ENCODE results near the gene PPP2R2D.

PPP2R2D gene

DNA sequence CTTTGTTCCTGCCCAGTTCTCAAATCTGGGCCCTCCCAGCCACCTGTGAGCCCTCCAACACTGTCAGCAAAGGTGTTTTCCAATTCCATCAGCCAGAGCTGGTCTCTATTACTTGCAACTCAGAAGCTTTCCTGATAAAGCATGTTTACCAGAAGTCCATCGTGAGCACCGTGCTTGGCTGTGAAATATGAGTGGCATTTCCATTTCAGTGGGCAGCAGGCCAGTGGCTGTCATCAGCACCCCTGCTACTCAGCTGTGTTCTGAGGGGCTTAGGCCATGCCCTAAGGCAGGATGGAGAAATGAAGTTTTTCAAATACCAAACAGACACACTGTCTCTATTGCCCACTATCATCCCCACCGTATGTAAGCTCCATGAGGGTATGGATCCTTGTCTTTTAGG is 93.6 kb downstream of the PPP2R2D start:
- DNase-seq (ENCODE audit: low read depth in 2 of 3, low spot score in 2 of 3): no peak

DNA sequence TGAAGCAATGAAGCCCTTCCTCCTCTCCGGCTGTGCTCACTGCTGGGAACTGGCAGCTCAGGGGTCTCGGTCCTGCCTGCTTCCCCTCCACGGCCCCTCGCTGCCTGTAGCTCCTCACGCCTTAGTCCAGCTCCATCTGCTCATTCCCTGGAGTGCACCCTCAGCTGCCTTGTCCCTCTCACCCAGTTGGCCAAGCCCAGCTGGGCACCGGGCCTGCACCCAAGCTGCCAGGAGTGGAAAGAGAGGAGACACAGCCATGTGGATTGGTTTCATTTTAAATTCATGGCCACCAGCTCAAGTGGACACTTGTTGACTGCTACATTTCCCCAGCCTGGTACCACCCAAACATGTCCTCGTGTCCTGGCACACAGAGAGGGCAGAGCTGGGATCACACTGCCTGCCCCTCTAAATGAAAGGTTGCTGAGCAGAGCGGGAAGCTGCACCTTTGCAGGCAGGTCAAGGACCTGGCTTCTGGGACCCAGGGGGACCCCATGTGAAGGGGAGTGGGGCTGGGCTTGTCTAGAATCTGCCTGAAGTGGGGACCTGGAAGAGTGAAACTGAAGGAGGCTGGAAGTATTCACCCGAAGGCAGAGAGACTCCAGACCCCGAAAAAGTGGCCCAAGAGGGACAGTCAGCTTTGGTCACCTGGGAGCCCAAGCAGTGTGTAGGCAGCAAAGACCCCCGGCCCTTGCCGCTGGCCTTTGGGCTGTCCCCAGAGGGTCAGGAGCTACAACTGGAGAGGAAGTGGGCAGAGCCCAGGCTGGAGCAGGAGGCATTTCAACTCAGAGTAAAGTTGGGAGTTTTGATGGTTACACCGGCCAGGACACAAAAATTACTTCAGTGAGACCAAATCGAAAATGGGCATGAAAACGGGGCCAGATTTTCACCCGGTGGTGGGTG is 95.9 kb downstream of the PPP2R2D start:
- no peak for DNase-seq (ENCODE audit: low read depth in 2 of 3, low spot score in 2 of 3)

DNA sequence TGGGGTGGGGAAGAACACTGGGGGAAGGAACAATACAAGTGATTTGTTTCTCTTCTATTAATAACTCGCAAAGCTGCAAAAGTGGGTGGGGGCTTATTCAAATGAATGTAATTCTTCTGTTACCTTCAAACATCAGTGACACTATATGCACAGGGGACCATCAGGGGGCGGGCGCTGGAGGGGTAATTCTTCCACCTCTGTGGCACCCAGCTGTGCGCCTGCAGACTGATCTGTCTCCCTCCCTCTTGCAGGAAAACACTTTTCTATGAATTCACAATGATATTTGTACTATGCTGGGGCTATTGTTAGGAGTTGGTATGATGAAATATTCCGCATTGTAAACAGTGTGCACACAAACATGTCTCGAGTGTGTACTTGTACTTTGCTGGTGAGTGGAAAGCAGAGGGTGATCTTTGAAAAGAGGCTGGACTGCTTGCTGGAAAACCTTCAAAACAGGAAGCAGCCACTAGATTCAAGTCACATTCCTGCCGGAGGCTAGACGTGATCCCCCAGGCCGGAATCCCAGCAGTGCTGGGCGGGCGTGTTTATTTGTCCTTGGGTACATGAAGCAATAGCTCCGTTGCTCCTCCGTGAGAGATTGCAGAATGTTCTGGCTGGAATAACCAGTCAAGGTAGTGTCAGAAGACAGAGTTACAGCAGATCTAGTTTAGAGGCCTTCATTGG is 96.7 kb downstream of the PPP2R2D start:
- DNase-seq (ENCODE audit: low read depth in 2 of 3, low spot score in 2 of 3): no peak

DNA sequence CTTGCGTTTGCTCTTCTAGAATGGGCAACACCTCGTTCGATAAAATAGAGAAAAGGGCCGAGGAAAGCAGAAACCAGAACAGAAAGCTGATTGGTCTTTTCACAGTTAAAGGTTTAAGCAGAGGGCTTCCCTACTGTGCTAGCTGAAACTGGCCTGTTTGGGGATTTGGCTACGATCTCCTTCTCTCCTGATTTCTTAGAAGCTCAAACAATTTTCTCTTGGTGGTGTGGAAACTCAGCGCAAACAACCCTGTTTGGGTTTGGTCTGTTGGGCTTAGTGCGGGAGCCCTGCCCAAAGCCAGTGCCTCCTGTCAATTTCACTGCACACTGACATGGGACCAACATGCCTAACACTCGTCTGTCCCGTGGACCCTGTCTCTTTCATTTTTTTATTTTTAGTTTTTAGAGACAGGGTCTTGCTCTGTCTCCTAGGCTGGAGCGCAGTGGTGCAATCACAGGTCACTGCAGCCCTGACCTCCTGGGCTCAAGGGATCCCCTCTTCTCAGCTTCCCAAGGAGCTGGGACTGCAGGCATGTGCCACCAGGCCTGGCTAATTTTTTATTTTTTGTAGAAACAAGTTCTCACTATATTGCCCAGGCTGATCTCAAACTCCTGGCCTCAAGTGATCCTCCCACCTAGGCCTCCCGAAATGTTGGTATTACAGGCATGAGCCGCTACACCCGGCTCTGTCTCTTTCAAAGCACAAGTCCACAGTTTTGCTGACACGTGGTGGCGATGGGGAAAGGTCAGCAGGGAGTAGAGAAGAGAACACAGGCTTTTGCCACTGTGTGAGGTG is 97.4 kb downstream of the PPP2R2D start:
- no peak for DNase-seq (ENCODE audit: low read depth in 2 of 3, low spot score in 2 of 3)

DNA sequence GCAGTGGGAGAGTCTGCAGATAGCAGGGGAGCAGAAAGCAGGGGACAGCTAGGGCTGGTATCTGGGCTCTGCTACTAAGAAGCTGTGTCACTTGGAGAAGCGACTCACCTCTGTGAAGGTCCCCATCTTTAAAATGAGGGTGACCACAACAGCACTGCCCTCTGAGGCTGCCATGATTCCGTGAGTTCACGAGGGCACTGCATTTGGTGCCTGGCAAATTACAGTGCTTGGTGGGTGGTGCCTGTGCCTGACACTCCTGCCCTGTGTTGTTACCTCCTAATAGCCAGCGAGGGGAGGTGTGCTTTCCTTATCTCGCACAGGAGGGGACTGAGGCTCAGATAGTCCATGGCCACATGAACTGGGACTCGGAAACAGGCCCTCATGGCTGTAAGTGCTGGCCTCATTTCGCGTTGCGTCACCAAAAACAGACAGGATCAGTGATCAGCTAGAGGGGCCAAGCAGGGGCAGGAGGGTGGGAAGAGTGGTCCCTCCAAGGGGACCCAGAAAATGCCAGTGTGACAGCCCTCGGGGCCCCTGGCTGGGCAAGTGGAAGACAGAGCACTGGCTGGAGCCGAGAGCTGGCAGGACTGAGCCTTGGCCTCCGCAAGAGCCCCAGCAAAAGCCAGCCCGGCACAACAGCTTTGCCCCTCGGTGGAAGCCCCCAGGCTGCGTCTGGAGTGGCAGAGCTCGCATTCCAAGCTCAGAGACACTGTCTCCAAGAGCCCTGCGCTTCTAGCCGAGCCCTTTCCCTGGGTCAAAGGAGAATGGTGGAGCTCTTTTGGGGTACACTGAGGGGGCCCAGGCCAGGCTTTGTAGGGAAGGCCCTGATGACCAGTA is 98.3 kb downstream of the PPP2R2D start:
- DNase-seq (ENCODE audit: low read depth in 2 of 3, low spot score in 2 of 3): no peak

DNA sequence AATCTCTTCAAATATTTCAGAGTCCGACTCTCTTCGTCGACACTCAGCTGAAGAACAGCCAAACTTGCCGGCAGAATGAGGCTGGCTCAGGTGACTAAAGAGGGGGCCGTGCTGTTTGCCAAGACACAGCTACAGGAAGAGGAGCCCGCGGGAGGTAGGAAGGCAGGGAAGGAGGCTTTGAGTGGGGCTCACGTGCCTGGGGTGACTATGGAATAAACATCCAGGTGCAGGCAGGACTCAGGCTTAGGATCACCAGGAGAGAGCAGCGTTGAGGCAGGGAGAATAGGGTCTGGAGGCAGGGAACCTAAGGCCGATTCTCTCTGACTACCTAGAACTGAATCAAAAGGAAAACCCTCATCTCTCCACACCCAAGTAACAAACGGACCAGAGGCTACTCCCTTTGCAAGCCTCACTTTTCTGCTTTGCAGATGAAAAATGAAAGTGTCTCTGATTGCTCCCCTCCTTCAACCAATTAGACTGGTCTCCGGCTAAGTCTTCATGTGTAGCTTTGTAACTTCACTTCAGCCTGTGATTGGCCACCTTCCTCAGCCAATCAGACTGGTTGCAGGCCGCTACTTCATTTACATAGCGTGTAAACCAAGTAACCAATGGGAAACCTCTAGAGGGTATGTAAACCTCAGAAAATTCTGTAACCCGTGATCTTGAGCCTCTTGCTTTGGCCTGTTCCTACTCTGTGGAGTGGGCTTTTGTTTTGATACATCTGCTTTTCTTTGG is 100.6 kb downstream of the PPP2R2D start:
- no peak for DNase-seq (ENCODE audit: low read depth in 2 of 3, low spot score in 2 of 3)

DNA sequence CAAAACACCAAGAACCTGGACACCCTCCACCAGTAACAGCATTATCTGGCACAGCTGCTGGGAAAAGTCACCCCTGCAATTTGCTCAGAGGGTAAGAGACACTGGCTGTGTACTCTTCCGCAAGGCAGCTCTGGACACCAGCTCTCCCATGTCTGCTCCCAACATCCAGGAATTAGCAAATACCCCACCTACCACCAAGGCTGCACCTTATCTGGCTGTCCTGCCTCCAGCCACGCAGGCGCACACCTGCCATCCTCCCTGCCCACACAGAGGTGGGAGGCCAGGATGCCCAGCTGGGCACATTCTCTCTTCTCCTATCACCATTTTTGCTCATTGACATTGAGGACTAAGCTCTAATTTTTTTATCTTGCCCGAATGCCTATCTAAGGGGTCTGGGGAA is 101.2 kb downstream of the PPP2R2D start:
- DNase-seq (ENCODE audit: low read depth in 2 of 3, low spot score in 2 of 3): no peak

DNA sequence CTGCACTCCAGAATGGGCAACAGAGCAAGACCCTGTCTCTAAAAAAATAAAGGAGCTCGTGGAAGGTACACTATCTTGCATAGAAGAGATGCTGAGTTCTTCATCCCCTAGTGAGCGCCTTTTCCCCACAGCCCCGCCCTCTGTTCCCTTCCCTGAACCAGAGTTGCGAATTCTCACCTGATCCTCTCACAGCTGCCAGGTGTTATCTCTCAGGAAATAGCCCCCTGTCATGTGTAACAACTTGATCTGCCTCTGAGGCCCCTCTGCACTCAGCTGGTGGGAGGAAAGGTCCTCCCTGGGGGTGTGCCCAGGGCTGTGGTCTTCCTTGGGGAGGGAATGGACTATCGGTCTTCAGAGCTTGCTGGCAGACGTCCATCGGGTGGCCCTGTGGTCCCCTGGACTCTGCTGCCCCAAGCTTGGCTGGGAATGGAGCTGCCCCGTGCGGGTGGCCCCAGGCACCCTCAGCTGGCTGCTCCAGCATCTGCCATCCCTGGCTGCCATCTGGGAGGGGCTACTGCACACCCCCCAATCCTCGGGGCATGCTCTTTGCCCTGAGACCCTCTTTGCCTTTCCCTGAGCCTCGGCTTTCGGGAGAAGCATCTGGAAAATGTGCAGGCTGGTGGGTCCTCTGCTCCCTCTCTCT is 102.6 kb downstream of the PPP2R2D start:
- DNase-seq (ENCODE audit: low read depth in 2 of 3, low spot score in 2 of 3): no peak

DNA sequence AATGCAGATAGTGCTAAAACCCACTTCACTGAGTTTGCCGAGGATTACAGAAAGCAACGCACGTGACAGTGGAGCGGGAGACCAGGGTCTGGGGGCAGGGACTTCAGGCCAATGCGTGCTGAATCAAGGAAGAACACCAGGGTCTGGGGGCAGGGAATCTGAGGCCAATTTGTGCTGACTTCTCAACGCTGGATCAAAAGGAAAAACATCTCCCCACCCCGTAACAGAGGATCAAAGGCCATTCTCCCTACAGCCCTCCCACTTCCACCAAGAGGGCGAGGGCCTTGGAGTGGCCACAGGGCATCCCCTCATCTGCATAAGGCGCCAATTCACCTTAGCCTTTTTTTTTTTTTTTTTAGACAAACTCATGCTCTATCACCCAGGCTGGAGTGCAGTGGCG is 103.2 kb downstream of the PPP2R2D start:
- DNase-seq (ENCODE audit: low read depth in 2 of 3, low spot score in 2 of 3): no peak

DNA sequence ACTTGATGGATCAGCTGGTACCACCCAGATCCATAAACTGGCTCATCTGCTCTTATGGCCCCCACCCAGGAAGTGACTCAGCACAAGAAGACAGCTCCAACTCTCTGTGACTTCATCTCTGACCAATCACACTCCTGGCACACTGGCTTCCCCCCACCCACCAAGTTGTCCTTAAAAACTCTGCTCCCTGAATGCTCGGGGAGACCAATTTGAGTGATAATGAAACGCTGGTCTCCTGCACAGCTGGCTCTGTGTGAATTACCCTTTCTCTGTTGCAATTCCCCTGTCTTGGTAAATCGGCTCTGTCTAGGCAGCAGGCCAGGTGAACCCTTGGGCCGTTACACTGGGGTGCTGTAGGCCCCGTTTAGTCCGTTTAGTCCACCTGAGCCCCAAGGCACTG is 104.3 kb downstream of the PPP2R2D start:
- DNase-seq (ENCODE audit: low read depth in 2 of 3, low spot score in 2 of 3): no peak

DNA sequence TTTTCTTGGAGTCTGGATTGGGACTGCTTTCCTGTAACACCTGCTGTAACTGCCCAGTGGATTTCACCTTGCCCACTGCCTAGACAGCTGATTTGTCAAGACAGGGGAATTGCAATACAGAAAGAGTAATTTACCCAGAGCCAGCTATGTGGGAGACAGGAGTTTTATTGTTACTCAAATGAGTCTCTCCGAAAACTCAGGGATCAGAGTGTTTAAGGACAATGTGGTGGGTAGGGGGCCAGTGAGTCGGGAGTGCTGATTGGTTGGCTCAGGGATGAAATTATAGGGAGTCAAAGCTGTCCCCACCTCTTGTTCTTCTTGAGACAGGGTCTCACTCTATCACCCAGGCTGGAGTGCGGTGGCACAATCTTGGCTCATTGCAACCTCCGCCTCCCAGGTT is 106.2 kb downstream of the PPP2R2D start:
- no peak for DNase-seq (ENCODE audit: low read depth in 2 of 3, low spot score in 2 of 3)

DNA sequence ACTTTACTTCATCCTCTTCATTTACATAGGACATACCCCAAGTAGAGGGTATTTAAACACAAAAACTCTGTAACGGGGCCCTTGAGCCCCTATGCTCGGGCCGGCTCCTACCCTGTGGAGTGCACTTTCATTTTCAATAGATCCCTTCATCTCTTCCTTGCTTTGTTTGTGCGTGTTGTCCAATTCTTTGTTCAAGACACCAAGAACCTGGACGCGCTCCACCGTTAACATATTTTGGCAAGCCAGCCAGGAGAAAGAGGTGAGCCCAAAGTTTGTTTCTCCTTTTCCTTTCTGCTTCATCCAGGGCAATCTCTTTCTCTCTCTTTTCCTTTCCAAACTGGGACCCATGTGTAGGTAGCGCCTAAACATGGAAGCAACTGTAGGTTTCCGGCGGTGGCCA is 106.9 kb downstream of the PPP2R2D start:
- DNase-seq (ENCODE audit: low read depth in 2 of 3, low spot score in 2 of 3): no peak
